Retinal pigment epithelial cell (primary cell): Measurements from ENCODE around the gene GSK3B.
"Not testable (repeated sequence)": the region's sequence is repeated elsewhere in the genome, so short reads cannot be mapped to it uniquely, and the experiment has no call there.

Experiments
- DNase-seq: peaks from one replicate; pipeline ENCODE4 v3.0.0-alpha.2; 2010; ENCODE audit warnings: low read depth
- H3K4me3 ChIP-seq: 2 replicates; pipeline ENCODE4 v1.5.1; 2011; ENCODE audit warnings: mild to moderate bottlenecking, low read length, control low read depth, moderate library complexity
- CTCF ChIP-seq: conservative IDR thresholded peaks from 2 replicates; pipeline ENCODE4 v1.5.1; 2011; ENCODE audit warnings: low read depth, low read length, control low read depth, inconsistent platforms

Gene GSK3B

GRCh38 chr3:120018299-120018698, 75.9 kb downstream of the GSK3B start:
- H3K4me3 ChIP-seq: no peak overlapping the region
- no peak for DNase-seq
- TF ChIP-seq CTCF: no peak

- DNase-seq: no peak
- no peak for TF ChIP-seq CTCF
- no peak overlapping the region for H3K4me3 ChIP-seq
Observed at GRCh38 chr3:120017692-120018091, 76.6 kb downstream of the GSK3B start.

GRCh38 chr3:120013481-120013880, 80.8 kb downstream of the GSK3B start:
- TF ChIP-seq CTCF: no peak
- no peak for DNase-seq
- H3K4me3 ChIP-seq: no peak overlapping the region

- H3K4me3 ChIP-seq, DNase-seq: not testable (repeated sequence)
Observed at GRCh38 chr3:120005741-120006140, 88.5 kb downstream of the GSK3B start.

GRCh38 chr3:120004008-120004498, 90.2 kb downstream of the GSK3B start:
- H3K4me3 ChIP-seq, DNase-seq: not testable (repeated sequence)

- TF ChIP-seq CTCF: no peak
- no peak for DNase-seq
- H3K4me3 ChIP-seq: no peak overlapping the region
Observed at GRCh38 chr3:119998166-119998565, 96.1 kb downstream of the GSK3B start.

- H3K4me3 ChIP-seq: no peak overlapping the region
- no peak for TF ChIP-seq CTCF
- DNase-seq: no peak
Observed at GRCh38 chr3:119990888-119991287, 103.4 kb downstream of the GSK3B start.

- no peak for TF ChIP-seq CTCF
- no peak overlapping the region for H3K4me3 ChIP-seq
- no peak for DNase-seq
Observed at GRCh38 chr3:119989981-119990655, 104.1 kb downstream of the GSK3B start.

- DNase-seq, H3K4me3 ChIP-seq: not testable (repeated sequence)
Observed at GRCh38 chr3:119986812-119987211, 107.4 kb downstream of the GSK3B start.
